Tibial artery (tissue), 4 donors: ENCODE data around the gene CCNY.

Experiments used
- DNase-seq, 2 donors: peaks; one replicate each; pipeline ENCODE4 v3.0.0-alpha.2; 2019
- H3K27ac ChIP-seq, 2 donors: fragments of 200-600 bp; sonication (generic) in 1 of 2; 1 replicate in 1 of 2; 2 replicates in 1 of 2; pipeline ENCODE4 v1.5.1; 2018 to 2019; ENCODE audit warnings: mild to moderate bottlenecking in 1 of 2
- H3K27me3 ChIP-seq, 2 donors: fragments of 200-600 bp; sonication (generic) in 1 of 2; one replicate each; pipeline versions ENCODE4 v1.5.1 to v1.6.0; 2016 to 2019
- H3K36me3 ChIP-seq, 3 donors: fragments of 200-600 bp; sonication (generic) in 2 of 3; one replicate each; pipeline ENCODE4 v1.5.1; 2016 to 2019; ENCODE audit warnings: mild to moderate bottlenecking in 2 of 3
- H3K4me1 ChIP-seq, 4 donors: fragments of 200-600 bp; sonication (generic) in 2 of 4; 1 replicate in 3 of 4; 2 replicates in 1 of 4; pipeline ENCODE4 v1.5.1; 2016 to 2019
- H3K4me3 ChIP-seq, 2 donors: fragments of 200-600 bp; sonication (generic) in 1 of 2; 1 replicate in 1 of 2; 2 replicates in 1 of 2; pipeline ENCODE4 v1.5.1; 2018 to 2019; ENCODE audit warnings: mild to moderate bottlenecking in 2 of 2
- H3K9me3 ChIP-seq, 3 donors: fragments of 200-600 bp; sonication (generic) in 1 of 3; one replicate each; pipeline ENCODE4 v1.5.1; 2016 to 2019
- intact Hi-C: fragments of 100-400 bp; cut with DNase I; formaldehyde crosslinking; loops from one replicate; pipeline ENCODE4 v1.15.0; 2023; ENCODE audit warnings: low total_unique reads
- TF ChIP-seq, protein P1 (sequence below), 2 experiments: fragments of 200-600 bp in 1 of 2; fragments of 450-650 bp in 1 of 2; IDR thresholded peaks; one replicate each; pipeline ENCODE4 v1.5.1; 2017 to 2019; ENCODE audit warnings: antibody characterized with exemption in 2 of 2, mild to moderate bottlenecking in 1 of 2, moderate library complexity in 1 of 2

Gene CCNY

DNA sequence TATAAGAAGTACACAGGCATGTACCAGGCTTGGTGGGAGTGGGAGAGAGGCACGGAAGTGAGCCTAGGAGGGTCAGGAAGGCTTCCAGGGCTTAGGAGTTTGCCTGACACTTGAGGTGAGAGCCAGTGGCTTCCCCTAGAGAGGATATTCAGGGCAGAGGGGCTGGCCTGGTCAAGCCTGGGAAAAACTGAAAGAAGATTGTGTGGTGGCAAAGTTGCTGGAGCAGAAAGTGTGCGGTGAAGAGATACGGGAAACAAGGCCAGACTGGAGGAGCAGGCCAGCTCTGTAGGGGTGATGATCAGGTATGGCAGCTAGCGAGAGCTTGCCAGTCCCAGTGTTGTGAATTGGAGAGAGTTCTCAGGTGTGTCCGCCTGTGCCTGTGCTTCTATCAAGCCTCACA, 129.9 kb downstream of the CCNY start:
- TF ChIP-seq, protein P1, sequence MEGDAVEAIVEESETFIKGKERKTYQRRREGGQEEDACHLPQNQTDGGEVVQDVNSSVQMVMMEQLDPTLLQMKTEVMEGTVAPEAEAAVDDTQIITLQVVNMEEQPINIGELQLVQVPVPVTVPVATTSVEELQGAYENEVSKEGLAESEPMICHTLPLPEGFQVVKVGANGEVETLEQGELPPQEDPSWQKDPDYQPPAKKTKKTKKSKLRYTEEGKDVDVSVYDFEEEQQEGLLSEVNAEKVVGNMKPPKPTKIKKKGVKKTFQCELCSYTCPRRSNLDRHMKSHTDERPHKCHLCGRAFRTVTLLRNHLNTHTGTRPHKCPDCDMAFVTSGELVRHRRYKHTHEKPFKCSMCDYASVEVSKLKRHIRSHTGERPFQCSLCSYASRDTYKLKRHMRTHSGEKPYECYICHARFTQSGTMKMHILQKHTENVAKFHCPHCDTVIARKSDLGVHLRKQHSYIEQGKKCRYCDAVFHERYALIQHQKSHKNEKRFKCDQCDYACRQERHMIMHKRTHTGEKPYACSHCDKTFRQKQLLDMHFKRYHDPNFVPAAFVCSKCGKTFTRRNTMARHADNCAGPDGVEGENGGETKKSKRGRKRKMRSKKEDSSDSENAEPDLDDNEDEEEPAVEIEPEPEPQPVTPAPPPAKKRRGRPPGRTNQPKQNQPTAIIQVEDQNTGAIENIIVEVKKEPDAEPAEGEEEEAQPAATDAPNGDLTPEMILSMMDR (IDR thresholded peaks at IDR 0.05) = no peak
- no peaks in the 10 kb centered on the region for H3K9me3 ChIP-seq
- intact Hi-C loops = no loop called here
- H3K27me3 ChIP-seq = no peaks in the 10 kb centered on the region
- peaks cover 0 to 41% (median 27%) of the 10 kb centered on the region in 4 donors for H3K4me1 ChIP-seq
- DNase-seq = no peak
- no peak overlapping the region for H3K27ac ChIP-seq
- no peak overlapping the region for H3K4me3 ChIP-seq
- H3K36me3 ChIP-seq = no peaks in the 10 kb centered on the region

GRCh38 chr10:35466661-35467060, 130.4 kb downstream of the CCNY start:
- Histone ChIP-seq H3K4me3 (no peak overlapping the region), H3K4me1 (peaks cover 0 to 40% (median 23%) of the 10 kb centered on the region in 4 donors), H3K27me3 (no peaks in the 10 kb centered on the region), H3K9me3 (no peaks in the 10 kb centered on the region), H3K36me3 (no peaks in the 10 kb centered on the region), H3K27ac (no peak overlapping the region)
- no peak for DNase-seq
- TF ChIP-seq, protein P1 (IDR thresholded peaks at IDR 0.05) = no peak
- intact Hi-C loops = no loop called here

GRCh38 chr10:35467186-35467585, 130.9 kb downstream of the CCNY start:
- TF ChIP-seq, protein P1 (IDR thresholded peaks at IDR 0.05) = no peak
- Histone ChIP-seq H3K36me3 (no peaks in the 10 kb centered on the region), H3K27me3 (no peaks in the 10 kb centered on the region), H3K4me1 (peaks cover 0 to 37% (median 20%) of the 10 kb centered on the region in 4 donors), H3K9me3 (no peaks in the 10 kb centered on the region), H3K27ac (no peak overlapping the region), H3K4me3 (no peak overlapping the region)
- DNase-seq = no peak
- intact Hi-C loops = no loop called here

GRCh38 chr10:35470248-35470924, 134.1 kb downstream of the CCNY start:
- TF ChIP-seq, protein P1 (IDR thresholded peaks at IDR 0.05) = no peak
- intact Hi-C loops = no loop called here
- H3K9me3 ChIP-seq = no peaks in the 10 kb centered on the region
- no peaks in the 10 kb centered on the region for H3K27me3 ChIP-seq
- H3K27ac ChIP-seq = no peak overlapping the region
- no peak for DNase-seq
- no peak overlapping the region for H3K4me3 ChIP-seq
- peaks cover 0 to 8% (median 7%) of the 10 kb centered on the region in 4 donors for H3K4me1 ChIP-seq
- no peaks in the 10 kb centered on the region for H3K36me3 ChIP-seq

DNA sequence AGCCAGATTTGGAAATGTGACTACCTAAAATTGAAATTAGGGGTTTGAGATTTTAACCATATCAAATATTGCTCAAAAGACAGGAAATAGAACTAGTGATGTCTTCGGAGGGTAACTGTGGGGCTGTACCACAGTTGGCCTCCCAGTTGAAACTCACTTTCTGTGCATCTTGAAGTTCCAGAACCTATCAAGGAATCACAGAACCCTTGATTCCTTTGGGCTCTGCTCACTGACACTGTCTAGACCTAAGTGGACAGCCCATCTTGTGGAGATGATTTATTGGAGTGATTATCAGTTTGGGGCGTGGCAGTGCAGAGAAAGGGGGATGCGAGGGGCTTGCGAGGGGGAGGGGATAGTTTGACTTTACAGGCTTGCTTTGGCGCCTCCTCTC, 134.6 kb downstream of the CCNY start:
- Histone ChIP-seq H3K27ac (no peak overlapping the region), H3K27me3 (no peaks in the 10 kb centered on the region), H3K9me3 (no peaks in the 10 kb centered on the region), H3K4me1 (peaks cover 0 to 8% (median 7%) of the 10 kb centered on the region in 4 donors), H3K36me3 (no peaks in the 10 kb centered on the region), H3K4me3 (no peak overlapping the region)
- DNase-seq = no peak
- TF ChIP-seq, protein P1 (IDR thresholded peaks at IDR 0.05) = no peak
- intact Hi-C loops = no loop called here
